22Rv1 (cell line): ENCODE results near the gene IGSF9.

Experiments
- CTCF ChIP-seq: fragments of 450-650 bp; IDR thresholded peaks from 2 replicates; pipeline ENCODE4 v1.5.1; 2017; ENCODE audit warnings: mild to moderate bottlenecking
- ZFX ChIP-seq: fragments of 450-650 bp; IDR thresholded peaks from 2 replicates; pipeline ENCODE4 v1.6.1; 2017; ENCODE audit warnings: antibody characterized with exemption, borderline replicate concordance

DNA sequence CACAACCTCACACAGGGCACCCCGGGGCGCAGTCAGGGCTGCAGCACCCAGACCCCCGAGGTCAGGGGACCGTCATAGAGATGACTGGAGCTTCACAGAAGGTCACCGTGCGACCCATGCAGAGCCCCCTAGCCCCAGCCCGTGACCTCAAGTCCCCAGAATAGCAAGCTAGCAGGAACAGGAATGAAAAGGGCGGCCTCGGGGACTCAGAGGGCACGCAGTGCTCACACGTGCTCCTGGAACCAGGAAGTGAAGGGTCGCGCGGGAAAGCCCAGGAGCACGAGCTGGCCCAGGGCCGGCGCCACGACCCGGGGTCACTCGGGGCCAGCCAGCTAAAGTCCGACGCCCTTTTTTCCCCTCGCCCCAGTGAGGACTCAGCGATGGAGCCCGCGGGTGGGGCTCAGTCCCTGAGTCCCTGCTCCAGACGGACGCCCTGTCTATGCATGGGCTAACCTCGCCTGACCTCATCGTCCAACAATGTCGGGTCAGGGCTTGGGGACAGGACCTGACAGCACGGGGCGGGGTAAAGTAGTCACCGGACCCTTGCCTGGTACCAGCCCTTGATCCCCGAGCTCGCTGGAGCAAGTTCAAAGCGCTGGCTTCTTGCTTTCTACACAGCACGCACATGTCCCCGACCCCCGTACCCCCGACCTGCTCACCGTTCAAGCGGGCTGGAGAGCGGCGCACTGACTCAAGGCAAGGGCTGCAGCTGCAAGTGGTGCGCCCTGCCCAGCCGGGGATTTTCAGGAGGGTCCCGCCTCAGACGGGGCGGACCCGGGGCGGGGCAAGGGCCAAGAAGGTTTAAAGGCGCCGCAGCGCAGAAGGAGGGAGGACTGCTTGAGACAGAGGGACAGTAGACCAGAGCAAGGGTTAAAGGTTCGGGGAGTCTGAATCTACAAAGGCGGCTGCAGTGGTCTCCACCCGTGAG, 20.4 kb downstream of the IGSF9 start, which contains the start of gene TAGLN2:
- no peak for TF ChIP-seq CTCF
- TF ChIP-seq ZFX, result no peak
